Measurements from ENCODE around the gene IGLL1. TPM values are rescaled to one million over a fixed set of nuclear protein-coding genes. Genes with fewer than 3 reads are reported as not detected.
"Not testable (repeated sequence)": the region's sequence is repeated elsewhere in the genome, so short reads cannot be mapped to it uniquely, and the experiment has no call there.

IGLL1 gene
- total RNA-seq, 2 donors from 2014 or later, result not detected

DNA sequence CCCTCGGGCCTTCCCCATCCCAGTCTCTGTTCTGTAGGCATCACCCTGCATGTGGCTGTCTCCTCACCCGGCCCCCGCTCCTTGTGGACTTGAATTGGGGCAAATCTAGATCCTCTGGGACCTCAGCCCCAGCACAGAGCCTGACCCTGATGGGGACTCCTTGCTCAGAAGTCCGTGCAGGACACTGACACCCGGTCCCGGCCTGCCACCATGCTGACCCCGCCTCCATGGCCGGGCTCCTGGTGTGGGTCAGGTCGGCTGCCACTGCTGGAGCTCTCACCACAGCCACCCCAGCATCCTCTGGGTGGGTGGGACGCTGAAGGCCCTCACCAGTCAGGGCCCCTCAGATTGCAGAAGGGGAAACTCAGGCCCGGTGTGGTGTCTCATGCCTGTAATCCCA, 1.8 kb downstream of the IGLL1 start:
- Mint-ChIP-seq H3K27ac (no peak overlapping the region), H3K4me3 (no peak overlapping the region), H3K27me3 (peaks cover 45% of the 10 kb centered on the region), H3K36me3 (ENCODE audit: low read depth) (peaks cover 8% of the 10 kb centered on the region), H3K4me1 (peaks cover 6% of the 10 kb centered on the region)
- H3K9me3 ChIP-seq (ENCODE audit: control insufficient read depth, low read length, poor library complexity, severe bottlenecking), result peaks cover 2% of the 10 kb centered on the region
- no peak for ATAC-seq
- DNase-seq, result no peak

GRCh38 chr22:23576681-23577080, 3.4 kb downstream of the IGLL1 start:
- no peak for DNase-seq

DNA sequence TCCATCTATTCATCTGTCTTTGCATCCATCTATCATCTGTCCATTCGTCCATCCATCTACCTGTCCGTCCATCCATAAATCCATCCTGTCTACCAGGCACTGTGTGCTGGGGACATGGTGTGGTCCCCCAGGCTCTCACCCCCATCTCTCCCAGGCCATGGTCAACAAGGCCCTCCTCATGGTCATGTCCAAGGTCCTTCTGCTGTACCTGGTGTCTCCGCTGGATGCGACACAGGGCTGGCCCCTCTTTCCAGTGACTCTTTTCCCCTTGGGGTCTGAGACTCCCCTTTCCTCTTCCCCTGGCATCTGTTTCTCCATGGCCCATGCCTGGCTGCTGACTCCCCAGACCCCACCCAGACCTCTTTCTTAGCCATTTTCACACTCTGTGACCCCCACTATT, 4.5 kb downstream of the IGLL1 start:
- DNase-seq (no peak), ATAC-seq (no peak)
- Mint-ChIP-seq H3K4me1 (peaks cover 6% of the 10 kb centered on the region), H3K36me3 (ENCODE audit: low read depth) (peaks cover 8% of the 10 kb centered on the region), H3K27ac (peak overlapping the region; percentile 62), H3K27me3 (peaks cover 35% of the 10 kb centered on the region), H3K4me3 (no peak overlapping the region)
- H3K9me3 ChIP-seq (ENCODE audit: control insufficient read depth, low read length, poor library complexity, severe bottlenecking), result no peaks in the 10 kb centered on the region

More at GRCh38 chr22:23576681-23577080, 3.4 kb downstream of the IGLL1 start:
- Mint-ChIP-seq H3K4me3 (no peak overlapping the region), H3K27me3 (peaks cover 42% of the 10 kb centered on the region), H3K36me3 (ENCODE audit: low read depth) (peaks cover 8% of the 10 kb centered on the region), H3K4me1 (peaks cover 6% of the 10 kb centered on the region), H3K27ac (no peak overlapping the region)
- no peak for ATAC-seq
- H3K9me3 ChIP-seq (ENCODE audit: control insufficient read depth, low read length, poor library complexity, severe bottlenecking), result no peaks in the 10 kb centered on the region

DNA sequence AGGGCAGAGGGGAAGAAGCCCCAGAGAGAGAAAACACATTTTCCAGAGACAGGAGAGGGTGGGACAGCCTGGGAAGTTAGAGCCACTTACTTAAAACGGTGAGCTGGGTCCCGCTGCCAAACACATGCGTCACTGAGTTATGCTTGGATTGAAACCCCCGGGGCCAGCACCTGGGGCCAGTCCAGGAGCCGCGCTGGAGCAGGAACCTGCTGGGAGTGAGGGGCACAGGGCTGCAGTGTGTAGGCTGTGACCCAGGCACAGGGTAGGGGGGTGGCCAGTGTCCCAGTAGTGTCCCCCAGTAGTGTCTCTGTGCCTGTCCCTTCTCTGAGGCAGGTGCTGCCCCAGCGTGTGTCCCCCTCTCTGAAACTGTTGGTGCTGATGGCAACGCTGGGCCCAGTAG, 5.2 kb downstream of the IGLL1 start:
- H3K4me3 Mint-ChIP-seq, result no peak overlapping the region
- DNase-seq (no peak), ATAC-seq (no peak)
- H3K27me3 Mint-ChIP-seq, result peaks cover 32% of the 10 kb centered on the region
- no peaks in the 10 kb centered on the region for H3K9me3 ChIP-seq (ENCODE audit: control insufficient read depth, low read length, poor library complexity, severe bottlenecking)
- peaks cover 6% of the 10 kb centered on the region for H3K4me1 Mint-ChIP-seq
- no peak overlapping the region for H3K27ac Mint-ChIP-seq
- peaks cover 8% of the 10 kb centered on the region for H3K36me3 Mint-ChIP-seq (ENCODE audit: low read depth)

- Mint-ChIP-seq H3K36me3 (ENCODE audit: low read depth) (peaks cover 8% of the 10 kb centered on the region), H3K4me1 (peaks cover 6% of the 10 kb centered on the region), H3K27ac (no peak overlapping the region), H3K27me3 (peaks cover 32% of the 10 kb centered on the region), H3K4me3 (no peak overlapping the region)
- no peaks in the 10 kb centered on the region for H3K9me3 ChIP-seq (ENCODE audit: control insufficient read depth, low read length, poor library complexity, severe bottlenecking)
- ATAC-seq, result no peak
- DNase-seq, result no peak
Observed at GRCh38 chr22:23574371-23574811, 5.7 kb downstream of the IGLL1 start.

- DNase-seq; H3K4me3 Mint-ChIP-seq; H3K4me1 Mint-ChIP-seq; ATAC-seq; H3K27ac Mint-ChIP-seq; H3K9me3 ChIP-seq (ENCODE audit: control insufficient read depth, low read length, poor library complexity, severe bottlenecking); H3K36me3 Mint-ChIP-seq (ENCODE audit: low read depth): not testable (repeated sequence)
- peaks cover 33% of the 10 kb centered on the region for H3K27me3 Mint-ChIP-seq
Observed at GRCh38 chr22:23573701-23574235, 6.3 kb downstream of the IGLL1 start.

GRCh38 chr22:23573106-23573505, 7.0 kb downstream of the IGLL1 start:
- not testable (repeated sequence) for H3K4me1 Mint-ChIP-seq; H3K9me3 ChIP-seq (ENCODE audit: control insufficient read depth, low read length, poor library complexity, severe bottlenecking); ATAC-seq; H3K27ac Mint-ChIP-seq; DNase-seq; H3K4me3 Mint-ChIP-seq; H3K36me3 Mint-ChIP-seq (ENCODE audit: low read depth)
- H3K27me3 Mint-ChIP-seq, result peaks cover 31% of the 10 kb centered on the region

GRCh38 chr22:23571486-23571885, 8.6 kb downstream of the IGLL1 start:
- Mint-ChIP-seq H3K4me3 (no peak overlapping the region), H3K36me3 (ENCODE audit: low read depth) (peaks cover 8% of the 10 kb centered on the region), H3K4me1 (peaks cover 8% of the 10 kb centered on the region), H3K27ac (no peak overlapping the region), H3K27me3 (peaks cover 32% of the 10 kb centered on the region)
- no peaks in the 10 kb centered on the region for H3K9me3 ChIP-seq (ENCODE audit: control insufficient read depth, low read length, poor library complexity, severe bottlenecking)
- no peak for ATAC-seq
- DNase-seq, result no peak

- Mint-ChIP-seq H3K36me3 (ENCODE audit: low read depth) (peaks cover 9% of the 10 kb centered on the region), H3K4me3 (no peak overlapping the region), H3K4me1 (peaks cover 10% of the 10 kb centered on the region), H3K27ac (no peak overlapping the region), H3K27me3 (peaks cover 27% of the 10 kb centered on the region)
- no peak for ATAC-seq
- no peaks in the 10 kb centered on the region for H3K9me3 ChIP-seq (ENCODE audit: control insufficient read depth, low read length, poor library complexity, severe bottlenecking)
- no peak for DNase-seq
Observed at GRCh38 chr22:23570681-23571080, 9.4 kb downstream of the IGLL1 start.

DNA sequence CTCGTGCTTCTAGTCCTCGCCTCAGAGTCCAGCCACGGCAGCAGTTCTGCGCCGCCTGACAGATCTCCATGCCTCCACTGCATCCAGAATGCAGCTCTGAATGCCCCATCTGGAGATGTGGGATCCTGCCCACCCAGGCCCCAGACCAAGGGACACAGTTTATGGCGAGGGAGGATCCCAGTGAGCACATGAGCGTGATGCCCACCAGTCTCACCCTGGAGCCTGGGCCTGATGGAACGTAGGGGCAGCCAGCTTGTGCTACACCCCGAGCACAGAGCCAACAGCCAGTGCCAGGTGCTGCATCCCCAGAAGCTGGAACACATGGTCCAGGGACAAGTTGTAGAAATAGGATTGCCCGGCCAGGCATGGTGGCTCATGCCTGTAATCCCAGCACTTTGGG, 10.4 kb downstream of the IGLL1 start:
- ATAC-seq (no peak), DNase-seq (no peak)
- H3K27ac Mint-ChIP-seq, result no peak overlapping the region
- H3K36me3 Mint-ChIP-seq (ENCODE audit: low read depth), result peaks cover 7% of the 10 kb centered on the region
- H3K4me3 Mint-ChIP-seq, result no peak overlapping the region
- peaks cover 27% of the 10 kb centered on the region for H3K27me3 Mint-ChIP-seq
- H3K4me1 Mint-ChIP-seq, result peaks cover 11% of the 10 kb centered on the region
- no peaks in the 10 kb centered on the region for H3K9me3 ChIP-seq (ENCODE audit: control insufficient read depth, low read length, poor library complexity, severe bottlenecking)

- H3K9me3 ChIP-seq (ENCODE audit: control insufficient read depth, low read length, poor library complexity, severe bottlenecking), result no peaks in the 10 kb centered on the region
- Mint-ChIP-seq H3K27ac (no peak overlapping the region), H3K27me3 (peaks cover 31% of the 10 kb centered on the region), H3K4me3 (no peak overlapping the region), H3K36me3 (ENCODE audit: low read depth) (peaks cover 7% of the 10 kb centered on the region), H3K4me1 (peaks cover 11% of the 10 kb centered on the region)
- ATAC-seq, result no peak
- no peak for DNase-seq
Observed at GRCh38 chr22:23569291-23569690, 10.8 kb downstream of the IGLL1 start.

GRCh38 chr22:23566705-23567475, 13.2 kb downstream of the IGLL1 start:
- peak overlapping the region; percentile 76 for H3K4me3 Mint-ChIP-seq
- H3K27me3 Mint-ChIP-seq, result peaks cover 41% of the 10 kb centered on the region
- peaks cover 6% of the 10 kb centered on the region for H3K36me3 Mint-ChIP-seq (ENCODE audit: low read depth)
- no peak for ATAC-seq
- no peak for DNase-seq
- H3K27ac Mint-ChIP-seq, result no peak overlapping the region
- peaks cover 11% of the 10 kb centered on the region for H3K4me1 Mint-ChIP-seq
- no peaks in the 10 kb centered on the region for H3K9me3 ChIP-seq (ENCODE audit: control insufficient read depth, low read length, poor library complexity, severe bottlenecking)

GRCh38 chr22:23565915-23566704, 14.0 kb downstream of the IGLL1 start:
- Mint-ChIP-seq H3K4me3 (peak overlapping the region; percentile 86), H3K4me1 (peaks cover 11% of the 10 kb centered on the region), H3K36me3 (ENCODE audit: low read depth) (peaks cover 4% of the 10 kb centered on the region), H3K27ac (no peak overlapping the region), H3K27me3 (peaks cover 41% of the 10 kb centered on the region)
- ATAC-seq (no peak), DNase-seq (no peak)
- H3K9me3 ChIP-seq (ENCODE audit: control insufficient read depth, low read length, poor library complexity, severe bottlenecking), result no peaks in the 10 kb centered on the region

All from T-helper 17 cell (primary cell).